Astrocyte of the hippocampus (primary cell): ENCODE results near the gene MAMDC2.
A peak's percentile ranks its signal among the peaks of the same experiment; 100 is the strongest.

Experiments
- DNase-seq: peaks from one replicate; pipeline ENCODE4 v3.0.0; 2011; ENCODE audit warnings: low read depth, low spot score

MAMDC2 gene

GRCh38 chr9:70107558-70107957, 63.9 kb downstream of the MAMDC2 start:
- no peak for DNase-seq

GRCh38 chr9:70108181-70108580, 64.5 kb downstream of the MAMDC2 start:
- DNase-seq = no peak

- peak; percentile 39 for DNase-seq
Observed at GRCh38 chr9:70110194-70111041, 66.8 kb downstream of the MAMDC2 start.

- DNase-seq = peak; percentile 86
Observed at GRCh38 chr9:70111042-70111602, 67.5 kb downstream of the MAMDC2 start.

GRCh38 chr9:70111641-70112236, 68.1 kb downstream of the MAMDC2 start:
- no peak for DNase-seq

- no peak for DNase-seq
Observed at GRCh38 chr9:70112981-70113380, 69.3 kb downstream of the MAMDC2 start.

GRCh38 chr9:70113403-70114022, 69.9 kb downstream of the MAMDC2 start:
- peak; percentile 77 for DNase-seq

GRCh38 chr9:70114898-70115297, 71.2 kb downstream of the MAMDC2 start:
- no peak for DNase-seq

GRCh38 chr9:70117835-70118319, 74.2 kb downstream of the MAMDC2 start:
- DNase-seq = peak; percentile 62

GRCh38 chr9:70119786-70120185, 76.1 kb downstream of the MAMDC2 start:
- no peak for DNase-seq

- peak; percentile 95 for DNase-seq
Observed at GRCh38 chr9:70120834-70121510, 77.3 kb downstream of the MAMDC2 start.

GRCh38 chr9:70121818-70122436, 78.3 kb downstream of the MAMDC2 start:
- peak; percentile 54 for DNase-seq

- DNase-seq = no peak
Observed at GRCh38 chr9:70123695-70124094, 80.0 kb downstream of the MAMDC2 start.

- no peak for DNase-seq
Observed at GRCh38 chr9:70125621-70126263, 82.1 kb downstream of the MAMDC2 start.

- no peak for DNase-seq
Observed at GRCh38 chr9:70127036-70127435, 83.4 kb downstream of the MAMDC2 start.

GRCh38 chr9:70127540-70128416, 84.1 kb downstream of the MAMDC2 start:
- no peak for DNase-seq

GRCh38 chr9:70130266-70130665, 86.6 kb downstream of the MAMDC2 start:
- DNase-seq = no peak

- DNase-seq = no peak
Observed at GRCh38 chr9:70131296-70131695, 87.6 kb downstream of the MAMDC2 start.
